Stimulated activated CD8-positive, alpha-beta memory T cell treated with anti-CD3 and anti-CD28 coated beads, Interleukin-12 subunit alpha, Interleukin-12 subunit beta, amount 100 ng/mL, for 4 hours (primary cell): ENCODE results near the gene ALG5.

Experiments
- DNase-seq: peaks from one replicate; pipeline ENCODE4 v3.0.0-alpha.2; 2020; ENCODE audit warnings: low read depth

Gene ALG5

GRCh38 chr13:36915896-36916640 lies 83.1 kb downstream of the ALG5 start:
- no peak for DNase-seq

- DNase-seq, result no peak
Measured at GRCh38 chr13:36915106-36915505, 84.0 kb downstream of the ALG5 start.

DNA sequence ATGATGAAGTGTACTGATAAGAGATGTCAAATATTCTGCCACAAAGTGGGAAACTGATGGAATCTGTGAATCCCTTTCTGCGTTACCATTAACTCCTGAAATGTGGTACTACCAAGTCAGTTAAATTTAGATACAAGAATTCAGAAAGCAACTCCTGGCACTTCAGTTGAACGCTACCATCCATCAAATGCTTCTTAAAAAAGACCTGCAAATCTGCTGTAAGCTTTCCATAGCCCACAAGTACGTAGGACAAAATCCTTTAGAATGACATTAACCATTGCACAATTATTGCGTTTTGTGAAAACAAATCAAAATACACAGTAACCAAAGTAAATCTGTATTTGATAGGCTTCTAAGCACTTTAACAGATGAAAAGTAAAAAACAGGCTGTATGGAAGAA lies 84.5 kb downstream of the ALG5 start:
- no peak for DNase-seq

DNA sequence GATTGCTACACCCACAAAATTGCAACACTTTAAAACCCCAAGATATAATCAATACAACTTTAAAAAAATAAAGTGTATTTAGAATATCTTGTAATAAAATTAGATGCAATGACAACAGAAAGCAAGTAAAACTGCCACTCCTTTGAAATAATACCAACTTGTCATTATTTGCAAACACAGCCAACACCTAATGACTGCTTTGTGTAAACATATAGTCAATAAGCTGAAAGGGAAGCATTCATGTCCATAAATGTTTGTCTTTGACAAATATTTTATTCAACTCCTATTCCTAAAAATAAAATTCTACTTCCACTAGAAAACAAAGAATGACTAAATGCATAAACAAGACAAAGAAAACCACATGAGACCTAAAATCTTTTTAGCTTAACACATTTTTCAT lies 85.7 kb downstream of the ALG5 start:
- DNase-seq, result no peak

- no peak for DNase-seq
Measured at GRCh38 chr13:36912973-36913372, 86.2 kb downstream of the ALG5 start.

GRCh38 chr13:36912369-36912768 lies 86.8 kb downstream of the ALG5 start:
- no peak for DNase-seq

- DNase-seq, result no peak
Measured at GRCh38 chr13:36910545-36910944, 88.6 kb downstream of the ALG5 start.

GRCh38 chr13:36907821-36908220 lies 91.3 kb downstream of the ALG5 start:
- no peak for DNase-seq

- no peak for DNase-seq
Measured at GRCh38 chr13:36907266-36907665, 91.9 kb downstream of the ALG5 start.

GRCh38 chr13:36905944-36906343 lies 93.2 kb downstream of the ALG5 start:
- no peak for DNase-seq

DNA sequence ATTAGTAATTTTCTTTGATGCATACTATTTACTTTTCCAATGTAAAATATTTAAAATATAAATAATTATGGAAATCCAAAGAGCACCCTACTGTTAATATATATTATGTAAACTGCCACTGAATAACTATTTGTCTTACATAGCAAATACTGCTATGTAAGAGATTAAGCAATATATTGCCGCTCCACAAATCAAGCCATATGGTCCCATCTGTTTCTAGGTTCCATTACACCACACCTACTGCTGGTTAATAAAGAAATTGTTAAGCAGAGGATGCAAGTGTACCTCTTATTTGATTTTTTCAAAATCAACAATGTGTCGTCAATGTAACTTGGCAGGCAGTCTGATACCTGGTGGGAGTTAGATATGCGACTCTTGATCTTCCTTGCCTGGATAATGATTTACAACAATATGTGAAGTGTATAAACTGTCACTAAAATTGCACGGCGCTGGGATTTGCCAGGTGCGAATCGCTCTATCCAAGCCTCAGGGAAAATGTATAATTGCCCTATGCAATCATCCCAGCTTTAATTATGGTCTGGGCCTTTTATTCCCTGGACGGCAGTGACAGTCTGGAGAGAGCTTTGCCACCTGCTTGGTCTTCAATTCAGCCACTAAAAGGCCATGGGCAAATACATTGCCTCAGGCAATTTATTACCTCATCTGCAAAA lies 95.1 kb downstream of the ALG5 start:
- DNase-seq, result no peak
